ENCODE data around the gene SMYD3.

DNA sequence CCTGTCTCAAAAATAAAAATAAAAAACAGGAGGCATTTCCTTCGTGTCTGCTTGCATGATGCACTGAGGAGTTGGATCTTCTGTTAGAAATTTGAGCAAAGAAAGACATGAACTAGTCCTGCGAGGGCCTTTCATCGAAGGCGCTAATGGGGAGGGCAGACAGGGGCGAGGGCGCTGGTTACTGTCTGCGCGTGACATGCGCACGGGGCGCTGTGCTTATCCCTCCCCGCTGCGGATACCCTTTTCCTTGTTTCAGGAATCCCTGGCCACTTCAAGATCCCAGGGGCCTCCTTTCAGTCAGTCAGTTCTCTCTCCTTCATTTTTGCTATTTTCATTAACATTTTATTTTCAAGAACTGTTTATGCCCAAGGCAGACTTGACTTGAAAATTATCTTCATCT is 806.4 kb downstream of the SMYD3 start:
- TF ChIP-seq SUZ12 (IDR thresholded peaks at IDR 0.05) (no peak), BHLHE40 (IDR thresholded peaks at IDR 0.05; ENCODE audit: borderline replicate concordance) (no peak), L3MBTL2 (conservative IDR thresholded peaks at IDR 0.05) (no peak), FOXM1 (IDR thresholded peaks at IDR 0.05; ENCODE audit: borderline replicate concordance) (no peak), FOXA1 (IDR thresholded peaks at IDR 0.05) (no peak), LEF1 (IDR thresholded peaks at IDR 0.05; ENCODE audit: borderline replicate concordance) (no peak)

All from HEK293T (cell line).